CD4-positive, alpha-beta T cell treated with Interleukin-17A for 4 hours (primary cell): ENCODE results near the gene MAP9.
A peak's percentile ranks its signal among the peaks of the same experiment; 100 is the strongest.
"Not testable (repeated sequence)": the region's sequence is repeated elsewhere in the genome, so short reads cannot be mapped to it uniquely, and the experiment has no call there.

Source experiments
- DNase-seq: peaks from one replicate; pipeline ENCODE4 v3.0.0-alpha.2; 2020; ENCODE audit warnings: mixed read lengths

Gene MAP9

DNA sequence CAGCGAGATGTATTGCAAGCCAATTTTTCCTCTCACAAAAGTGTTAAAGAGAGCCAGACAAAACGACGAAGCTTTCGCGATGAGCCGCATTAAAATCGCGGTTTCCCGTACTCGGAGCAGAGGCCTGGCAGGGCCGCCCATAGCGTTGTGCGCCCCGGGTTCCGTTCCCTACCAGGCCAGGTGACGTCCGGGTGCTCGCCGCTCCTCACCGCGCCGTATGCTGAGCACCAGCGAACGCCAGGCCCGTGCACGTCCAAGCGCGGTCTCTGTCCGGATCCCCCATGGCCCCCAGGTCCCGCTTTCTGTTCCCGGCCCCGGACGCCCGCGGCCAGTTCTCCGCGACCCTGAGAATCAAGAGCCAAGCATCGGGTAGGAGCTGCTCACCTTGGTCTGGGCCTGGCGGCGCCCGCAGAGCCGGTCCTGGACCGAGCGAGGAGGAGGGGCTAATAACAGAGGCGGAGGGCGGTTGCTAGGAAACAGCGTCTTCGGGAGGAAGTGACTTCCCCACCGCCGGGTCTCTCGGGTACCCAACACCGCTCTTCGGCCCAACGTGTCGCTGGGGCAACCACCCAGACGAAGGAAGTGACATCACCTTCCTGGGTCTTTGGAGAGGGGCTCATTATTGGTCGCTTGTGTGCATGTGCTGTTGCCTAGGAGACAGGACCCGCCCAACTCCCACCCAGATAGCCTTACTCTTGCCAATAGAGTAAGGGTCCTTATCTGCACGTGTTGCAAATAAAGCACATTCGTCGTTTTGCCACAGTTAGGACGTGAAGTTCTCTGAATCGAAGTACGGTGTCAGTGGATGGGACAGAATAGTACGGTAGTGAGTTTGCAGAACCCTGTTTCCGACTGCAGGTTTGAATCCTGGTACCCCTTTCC lies at the start of gene MAP9:
MAP9 (minus strand) TSS at position 579 of the 882 bp plus-strand sequence. CDS start 1,115 bp downstream, outside the sequence.
- peak; percentile 91 for DNase-seq

DNA sequence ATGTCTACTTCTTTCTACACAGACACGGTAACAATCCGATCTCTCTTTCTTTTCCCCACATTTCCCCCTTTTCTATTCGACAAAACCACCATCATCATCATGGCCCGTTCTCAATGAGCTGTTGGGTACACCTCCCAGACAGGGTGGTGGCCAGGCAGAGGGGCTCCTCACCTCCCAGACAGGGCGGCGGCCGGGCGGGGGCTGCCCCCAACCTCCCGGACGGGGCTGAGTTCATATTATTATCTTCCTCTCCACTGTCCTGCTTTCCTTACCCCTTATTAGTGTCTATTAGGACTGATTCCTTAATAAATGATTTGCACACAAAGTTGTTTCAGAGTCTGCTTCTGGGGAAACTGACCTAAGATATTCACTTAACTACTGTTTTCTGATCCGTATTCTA lies 48.0 kb upstream of the MAP9 start:
- not testable (repeated sequence) for DNase-seq

DNA sequence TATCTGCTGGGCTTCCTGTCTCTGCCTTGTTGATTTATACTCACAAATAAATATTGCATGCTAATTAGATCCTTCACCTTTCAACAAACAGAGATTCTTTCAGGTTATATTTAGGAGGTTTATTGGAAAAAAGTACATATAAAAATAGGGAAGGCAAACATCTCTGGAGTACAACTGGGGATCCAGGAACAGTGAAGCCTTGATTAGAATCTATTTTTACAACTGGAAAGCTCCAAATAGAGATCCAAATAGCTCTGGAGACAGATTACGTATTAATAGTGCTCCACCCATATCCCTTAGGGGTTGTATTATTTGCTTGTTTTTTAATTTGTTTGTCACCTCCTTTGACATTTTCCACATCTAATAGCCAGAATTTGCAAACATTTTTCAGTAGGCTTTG lies 46.9 kb upstream of the MAP9 start:
- no peak for DNase-seq

DNA sequence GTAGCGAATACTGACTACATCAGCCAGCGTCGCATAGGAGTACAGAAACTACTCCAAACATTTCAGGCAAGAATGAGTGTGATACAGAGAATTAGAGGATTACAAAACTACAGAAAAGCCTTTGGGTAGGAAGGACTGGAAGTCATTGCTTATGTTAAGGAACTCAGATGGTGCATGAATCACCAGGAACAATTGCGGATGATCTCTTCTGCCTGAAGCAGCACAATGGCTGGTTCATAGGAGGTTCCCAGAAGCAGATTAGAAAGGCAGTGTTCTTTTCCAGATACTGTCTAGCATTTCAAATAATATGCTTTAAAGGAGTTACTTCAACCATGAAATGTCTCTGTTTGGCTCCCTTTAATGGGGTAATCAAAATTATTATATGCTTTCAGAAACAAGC lies 42.5 kb upstream of the MAP9 start:
- no peak for DNase-seq

DNA sequence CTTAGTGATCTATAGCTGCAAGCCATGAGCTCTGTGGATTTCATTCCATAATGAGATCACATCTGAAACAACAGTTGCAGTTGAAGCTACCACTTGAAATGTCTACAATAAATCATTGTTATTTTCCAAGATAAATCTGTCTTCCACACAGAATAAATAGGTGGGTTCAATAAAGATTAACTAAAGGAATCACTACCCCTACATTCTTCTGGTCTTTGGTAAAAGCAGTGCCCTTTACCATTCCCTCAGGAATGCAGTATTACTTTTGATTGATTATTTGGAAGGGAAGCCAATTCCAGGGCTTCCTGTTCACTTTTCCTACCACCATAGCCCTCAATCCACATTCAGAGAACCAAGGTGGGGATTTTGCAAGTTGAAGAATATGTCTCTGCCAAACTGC lies 38.9 kb upstream of the MAP9 start:
- DNase-seq = no peak

DNA sequence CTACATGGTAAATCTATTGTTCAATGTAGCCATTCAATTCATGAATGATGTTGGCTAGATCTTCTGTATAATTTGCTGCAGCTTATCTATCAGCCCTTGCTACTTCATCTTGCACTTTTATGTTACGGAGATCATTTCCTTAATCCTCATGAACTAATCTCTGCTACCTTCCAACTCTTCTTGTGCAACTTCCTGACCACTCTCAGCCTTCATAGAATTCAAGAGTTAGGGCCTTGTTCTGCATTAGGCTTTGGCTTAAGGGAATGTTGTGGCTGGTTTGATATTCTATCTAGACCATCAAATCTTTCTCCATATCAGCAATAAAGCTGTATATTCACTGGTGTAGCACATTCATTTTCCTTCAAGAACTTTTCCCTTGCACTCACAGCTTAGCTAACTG lies 36.7 kb upstream of the MAP9 start:
- DNase-seq = no peak

DNA sequence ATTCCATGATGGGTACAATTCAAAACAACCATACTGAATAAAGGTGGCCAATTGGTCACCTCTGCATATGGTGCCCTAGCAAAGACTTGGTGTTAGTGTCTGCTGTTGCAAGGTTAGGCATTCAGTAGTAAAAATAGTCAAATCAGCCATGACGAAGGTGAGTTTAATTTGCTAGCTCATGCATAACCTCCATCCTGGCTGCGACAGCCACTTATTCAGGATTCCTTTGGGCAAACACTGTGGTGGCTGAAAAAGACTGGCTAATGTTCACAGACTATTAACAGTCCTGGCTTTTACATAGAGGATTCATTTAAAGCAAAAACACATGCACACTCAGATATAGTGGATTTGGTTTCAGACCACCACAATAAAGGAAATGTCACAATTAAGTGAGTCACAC lies 34.8 kb upstream of the MAP9 start:
- DNase-seq = no peak

DNA sequence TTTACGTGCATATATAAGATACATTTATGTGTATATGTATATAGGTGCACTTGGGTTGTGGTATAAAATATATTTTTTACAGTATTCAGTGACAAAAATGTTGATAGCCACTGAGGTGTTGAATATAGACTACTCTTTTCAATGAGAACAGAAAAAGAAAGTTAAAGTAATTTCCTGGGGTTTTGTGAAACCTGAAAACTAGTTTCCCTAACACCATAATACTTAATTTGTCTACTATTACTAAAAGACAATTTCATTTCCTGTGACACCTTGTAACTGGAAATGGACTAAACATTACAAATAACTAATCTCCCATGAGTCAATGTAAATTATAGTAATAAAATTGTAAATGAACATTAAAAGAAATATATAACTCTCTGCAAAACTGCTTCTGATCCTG lies 32.0 kb upstream of the MAP9 start:
- DNase-seq = no peak

DNA sequence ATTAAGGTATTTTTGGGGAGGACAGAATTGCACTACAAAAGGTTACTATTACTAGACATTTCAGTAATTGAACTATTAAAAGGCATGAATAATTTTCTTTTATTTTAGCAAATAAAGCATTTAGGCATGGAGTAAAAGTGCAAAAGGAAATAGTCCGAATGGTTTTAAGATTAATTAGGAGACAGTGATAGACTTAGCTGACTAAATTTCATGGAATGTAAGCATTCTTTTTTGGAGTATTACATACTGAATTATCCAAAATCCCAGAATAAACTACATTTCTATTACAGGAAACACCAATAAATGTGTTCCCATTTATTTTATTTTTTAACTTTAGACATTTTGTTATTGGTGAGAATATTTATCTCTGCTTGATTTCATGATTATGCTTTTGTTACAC lies 30.7 kb upstream of the MAP9 start:
- DNase-seq = no peak

DNA sequence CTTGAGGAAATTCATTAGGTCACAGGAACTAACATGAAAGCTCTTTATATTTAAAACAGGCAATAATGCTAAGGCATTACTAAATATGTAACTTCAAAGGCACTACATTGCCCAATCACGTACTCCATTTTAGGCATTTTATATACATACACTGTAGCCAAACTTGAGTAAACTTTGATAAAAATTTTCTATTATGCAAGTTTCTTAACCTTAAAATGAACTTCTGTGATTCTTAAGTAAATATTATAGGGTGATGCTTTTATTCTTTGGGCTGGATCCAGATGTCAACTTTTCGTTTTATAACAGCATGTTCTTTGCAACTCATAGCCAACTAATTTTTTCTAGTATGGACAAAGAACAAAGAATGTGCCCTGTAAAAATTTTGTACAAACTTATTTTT lies 28.3 kb upstream of the MAP9 start:
- no peak for DNase-seq

DNA sequence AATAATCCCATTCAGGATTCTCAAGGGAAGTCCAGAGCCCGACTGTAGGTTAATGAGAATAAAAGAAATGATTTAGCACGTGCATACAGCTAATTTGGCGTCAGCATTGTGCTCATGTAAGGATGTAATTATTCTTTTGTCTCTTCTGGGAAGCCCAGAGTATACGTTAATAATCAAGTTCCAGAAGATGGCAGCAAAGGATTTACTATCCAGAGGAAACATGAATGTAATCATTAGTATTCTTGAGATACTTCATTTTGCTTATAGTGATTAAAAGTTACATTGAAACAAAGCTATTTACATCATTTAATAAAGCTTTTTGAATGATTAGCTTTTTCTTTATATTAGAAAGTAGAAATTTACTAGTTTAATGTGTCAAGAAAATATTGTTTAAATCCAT lies 27.1 kb upstream of the MAP9 start:
- no peak for DNase-seq

DNA sequence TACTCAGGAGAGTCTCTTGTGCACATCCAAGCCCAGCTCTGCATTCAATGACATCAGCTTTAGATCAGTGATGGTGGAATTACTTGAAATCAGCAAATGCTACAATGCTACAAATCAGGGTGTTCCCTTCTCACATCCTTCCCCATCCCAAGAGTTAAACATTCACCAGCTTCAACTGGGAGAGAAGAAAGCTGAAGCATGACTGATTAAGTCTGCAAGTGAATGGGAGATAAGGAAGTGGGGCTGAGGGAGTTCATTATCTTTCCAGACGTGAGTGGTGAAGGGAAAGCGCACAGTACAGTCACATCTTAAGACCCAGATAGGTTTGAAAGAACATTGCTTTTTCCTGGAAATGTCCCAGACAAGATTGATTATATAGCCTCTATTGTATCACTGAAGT lies 26.2 kb upstream of the MAP9 start:
- DNase-seq = no peak

DNA sequence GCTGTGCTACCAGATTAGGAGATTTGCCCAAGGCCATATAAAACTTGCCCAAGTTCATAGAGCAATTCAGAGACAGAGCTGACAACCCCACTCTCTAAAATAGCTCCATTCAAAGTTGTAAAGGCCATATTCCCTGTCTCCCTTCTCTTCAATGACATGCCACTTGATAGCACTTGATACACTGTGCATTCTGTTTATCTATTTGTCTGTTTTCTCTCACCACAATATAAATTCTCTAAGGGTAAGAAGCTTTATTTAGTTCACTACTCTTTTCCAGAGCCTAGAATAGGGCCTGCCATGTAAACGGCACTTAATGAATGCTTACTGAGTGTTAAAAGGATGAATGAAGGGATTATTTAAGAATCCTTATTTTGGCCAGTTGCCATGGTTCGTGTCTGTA lies 24.1 kb upstream of the MAP9 start:
- no peak for DNase-seq

DNA sequence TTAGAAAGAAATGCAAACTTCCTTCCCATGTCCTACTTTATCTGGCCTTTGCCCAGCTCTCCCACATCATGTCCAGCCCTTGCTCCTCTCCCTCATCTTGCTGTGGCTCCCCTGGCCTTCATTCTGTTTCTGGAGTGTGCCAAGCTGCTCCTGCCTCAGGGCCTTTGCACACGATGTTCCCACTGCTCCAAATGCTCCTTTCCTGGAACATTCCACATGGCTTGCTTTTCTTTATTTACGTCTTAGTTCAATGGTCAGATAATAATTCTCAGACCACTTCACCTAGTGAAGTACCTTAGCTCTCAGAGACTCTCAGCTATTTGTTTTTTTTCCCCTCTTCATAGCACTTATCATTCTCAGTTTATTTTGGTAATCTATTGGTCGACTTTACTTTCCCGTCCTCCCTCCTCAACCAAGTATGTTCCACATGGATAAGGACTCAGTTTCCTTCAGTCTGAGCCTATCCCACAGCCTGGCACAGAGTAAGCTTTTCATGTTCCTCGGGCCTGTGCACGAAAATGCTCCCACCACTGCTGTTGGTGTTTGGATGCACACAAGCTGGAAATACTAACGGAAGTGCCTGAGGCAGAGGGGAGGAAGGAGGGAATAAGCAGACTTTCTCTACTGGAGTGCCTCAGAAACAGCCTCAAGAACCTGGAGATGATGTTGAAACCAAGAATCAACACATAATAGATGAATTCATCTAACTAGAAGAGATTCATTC lies 23.4 kb upstream of the MAP9 start:
- no peak for DNase-seq

DNA sequence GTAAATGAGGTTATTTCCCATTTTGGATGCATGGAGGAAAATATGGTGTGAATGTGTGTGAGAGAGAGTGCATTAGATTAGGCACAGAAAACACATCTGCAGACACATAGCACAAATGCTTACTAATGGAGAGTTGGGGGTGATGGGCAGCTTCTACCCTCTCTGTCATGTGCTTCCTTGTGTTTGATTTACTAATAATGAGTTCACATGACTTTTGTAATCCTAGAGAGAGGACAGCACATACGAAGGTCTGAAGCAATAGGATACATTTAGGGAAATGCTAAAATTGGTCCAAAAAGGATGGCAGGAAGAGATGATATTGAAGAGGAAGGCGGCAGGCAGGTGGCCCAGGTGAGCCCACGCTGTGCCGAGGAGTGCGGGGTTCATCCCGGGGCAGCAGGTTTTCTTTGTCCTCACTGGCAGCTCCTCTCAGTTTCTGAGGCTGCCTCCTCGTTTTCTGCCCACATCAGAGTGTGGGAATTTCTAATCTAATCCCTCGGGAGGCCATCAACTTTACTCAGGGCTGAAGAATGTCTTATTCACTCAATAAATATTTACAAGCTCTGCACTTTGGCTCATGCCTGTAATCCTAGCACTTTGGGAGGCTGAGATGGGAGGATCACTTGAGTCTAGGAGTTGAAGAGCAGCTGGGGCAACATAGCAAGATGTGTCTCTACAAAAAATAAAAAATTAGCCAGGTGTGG lies 15.9 kb upstream of the MAP9 start:
- DNase-seq = no peak

DNA sequence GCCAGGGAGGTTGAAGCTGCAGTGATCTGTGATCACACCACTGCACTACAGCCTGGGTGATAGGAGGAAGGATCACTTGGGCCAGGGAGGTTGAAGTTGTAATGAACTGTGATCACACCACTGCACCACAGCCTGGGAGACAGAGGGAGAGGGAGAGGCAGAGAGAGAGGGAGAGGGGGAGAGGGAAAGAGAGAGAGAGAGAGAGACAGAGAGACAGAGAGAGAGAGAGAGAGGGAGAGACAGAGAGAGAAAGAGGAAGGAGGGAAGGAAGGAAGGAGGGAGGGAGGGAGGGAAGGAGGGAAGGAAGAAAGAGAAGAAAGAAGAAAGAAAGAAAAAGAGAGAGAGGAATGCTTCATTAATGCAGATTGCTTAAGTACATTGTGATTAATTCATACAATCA lies 15.2 kb upstream of the MAP9 start:
- no peak for DNase-seq

DNA sequence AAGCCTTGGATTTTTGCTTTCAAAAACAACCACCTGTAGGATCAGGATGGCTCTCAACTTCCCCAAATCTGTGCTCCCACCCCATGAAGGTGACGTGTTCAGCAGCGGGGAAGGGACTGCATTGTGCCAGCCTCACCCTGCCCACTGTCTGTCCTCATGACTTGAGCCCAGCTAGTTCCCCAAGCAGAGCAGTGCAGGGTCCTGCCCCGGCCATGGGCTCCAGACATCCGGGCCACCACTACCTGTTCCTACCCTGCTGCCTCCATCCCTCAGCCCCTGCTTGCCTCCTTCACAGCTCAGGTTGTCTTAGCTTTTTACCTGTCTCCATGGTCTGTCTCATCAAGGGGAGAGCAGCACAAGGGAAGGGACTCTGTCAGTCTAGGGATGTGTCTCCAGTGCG lies 11.4 kb upstream of the MAP9 start:
- DNase-seq = no peak

DNA sequence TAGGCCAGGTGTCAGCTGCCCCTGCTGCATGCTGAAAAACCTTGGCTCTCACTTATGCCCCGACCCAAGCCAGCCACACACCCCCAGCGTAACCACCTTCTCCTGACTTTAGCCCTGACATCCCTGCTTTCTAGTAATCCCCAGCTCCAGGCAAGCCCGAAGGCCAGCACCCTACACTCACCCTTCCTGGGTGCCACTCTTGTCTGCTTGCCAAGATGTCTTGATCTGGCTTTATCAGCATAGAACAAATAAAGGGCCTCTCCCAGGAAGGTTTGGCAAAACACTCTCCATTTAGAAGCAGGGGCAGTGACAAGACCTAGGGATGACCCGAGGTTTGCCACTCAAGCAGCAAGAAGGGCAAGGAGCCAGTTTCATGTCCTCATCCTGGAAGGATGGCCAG lies 6.8 kb upstream of the MAP9 start:
- no peak for DNase-seq

DNA sequence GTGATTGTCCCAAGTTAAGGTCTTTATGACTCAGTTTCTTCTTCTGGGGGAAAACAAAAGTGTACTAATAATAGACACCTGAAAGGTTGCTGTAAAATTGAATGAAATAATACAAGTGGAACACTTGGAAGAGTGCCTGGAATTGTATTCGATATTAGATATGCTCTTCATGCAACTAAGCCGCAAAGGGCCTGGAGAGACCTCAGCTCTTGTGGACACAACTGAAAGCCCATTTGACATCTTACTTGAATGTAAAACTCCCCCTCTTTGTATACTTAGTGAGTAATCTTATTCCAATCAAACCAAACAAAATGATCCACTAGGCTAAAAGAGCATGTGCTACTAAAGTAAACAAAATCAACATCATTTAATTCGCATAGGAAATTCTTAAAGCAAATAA lies 511 bp upstream of the MAP9 start:
- no peak for DNase-seq

DNA sequence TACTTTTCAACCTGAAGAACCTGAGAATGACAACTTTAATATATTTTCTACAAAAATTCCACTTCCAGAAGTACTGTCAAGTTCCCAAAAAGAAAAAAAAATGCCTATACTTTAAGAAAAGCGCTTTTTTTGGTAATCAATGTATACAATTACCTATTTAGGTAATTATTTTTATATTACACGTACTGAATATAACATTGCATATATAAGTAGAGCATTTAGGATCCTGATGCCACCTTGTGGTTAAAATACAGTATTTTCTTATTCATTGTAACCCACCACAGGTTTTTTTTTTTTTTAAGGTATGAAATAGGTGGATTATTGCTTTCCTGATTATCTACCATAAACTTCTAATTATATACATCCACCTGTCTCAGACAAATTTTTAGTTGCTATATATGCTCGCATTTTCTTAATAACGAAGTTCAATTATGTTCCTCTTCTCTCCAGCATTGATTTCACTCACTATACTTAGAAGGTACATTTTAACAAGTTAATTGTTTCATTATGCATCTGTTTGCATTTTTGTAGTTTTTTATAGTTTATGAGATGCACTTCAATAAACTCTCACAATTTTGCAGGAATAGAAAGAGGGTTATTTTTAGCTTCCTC lies 5.2 kb downstream of the MAP9 start:
- DNase-seq = no peak

DNA sequence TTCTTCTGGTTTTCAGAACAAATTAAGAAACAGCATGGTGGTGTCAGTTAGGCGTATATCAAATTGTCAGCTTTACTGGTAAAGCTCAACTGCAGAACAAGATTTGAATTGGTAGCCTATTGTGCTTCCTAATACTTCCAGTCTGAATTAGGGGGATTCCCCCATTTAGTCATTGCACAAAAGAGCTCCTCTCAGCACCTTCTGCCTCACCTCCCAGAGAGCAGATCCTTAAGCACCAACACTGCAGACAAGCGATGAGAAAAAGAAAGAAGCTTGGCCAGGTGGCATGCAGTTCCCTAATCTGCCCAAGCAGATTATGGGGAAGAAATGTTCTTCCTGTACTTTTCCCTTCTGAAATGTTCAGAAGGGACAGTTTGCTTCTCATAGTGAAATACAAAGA lies 9.2 kb downstream of the MAP9 start:
- no peak for DNase-seq

DNA sequence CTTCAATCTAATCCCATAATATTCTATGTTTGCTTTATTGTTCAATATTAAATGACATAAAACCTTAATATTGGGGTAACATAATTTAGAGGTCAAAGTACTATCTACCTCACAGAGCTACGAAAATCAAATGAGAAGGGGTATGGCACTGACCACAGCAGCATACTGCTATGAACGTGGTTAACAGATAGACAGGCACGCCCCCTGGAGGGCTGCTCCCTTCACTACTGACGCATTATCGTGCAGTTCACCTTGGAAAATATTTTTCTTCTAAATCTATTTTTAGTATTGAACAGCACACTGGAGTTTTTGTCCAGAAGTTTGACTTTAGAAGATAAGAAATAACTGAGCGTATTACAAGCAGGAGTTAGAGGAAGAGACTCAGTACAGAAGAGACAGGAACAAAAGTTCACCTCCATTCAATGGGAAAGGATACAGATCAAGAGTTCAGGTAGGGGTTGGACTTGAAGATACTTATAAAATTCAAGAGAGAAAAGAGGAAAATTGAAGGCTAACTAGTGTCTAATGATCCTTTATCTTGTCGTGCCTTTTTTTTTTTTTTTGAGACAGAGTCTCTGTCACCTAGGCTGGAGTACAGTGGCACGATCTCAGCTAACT lies 22.7 kb downstream of the MAP9 start:
- DNase-seq = peak; percentile 32

DNA sequence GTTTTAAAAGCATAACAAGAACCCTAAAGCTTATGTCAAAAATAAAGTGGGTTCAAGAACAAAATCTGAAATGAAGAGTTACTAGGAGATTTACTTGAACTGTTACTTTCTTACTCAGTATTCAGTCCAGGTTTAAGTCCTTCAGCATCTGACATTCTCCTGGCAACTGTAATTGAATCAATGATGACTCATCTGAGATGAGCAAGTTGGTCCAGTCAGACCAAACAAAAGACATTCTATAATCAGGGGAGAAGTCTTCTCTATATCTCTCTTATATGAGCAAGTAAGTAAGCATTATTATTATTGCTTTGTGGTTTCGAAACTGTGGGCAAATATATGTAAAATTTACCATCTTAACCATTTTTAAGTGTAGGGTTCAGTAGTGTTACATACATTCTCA lies 34.6 kb downstream of the MAP9 start:
- DNase-seq = no peak
